ENCODE measurements around the gene SPRY1.

The SPRY1 gene

DNA sequence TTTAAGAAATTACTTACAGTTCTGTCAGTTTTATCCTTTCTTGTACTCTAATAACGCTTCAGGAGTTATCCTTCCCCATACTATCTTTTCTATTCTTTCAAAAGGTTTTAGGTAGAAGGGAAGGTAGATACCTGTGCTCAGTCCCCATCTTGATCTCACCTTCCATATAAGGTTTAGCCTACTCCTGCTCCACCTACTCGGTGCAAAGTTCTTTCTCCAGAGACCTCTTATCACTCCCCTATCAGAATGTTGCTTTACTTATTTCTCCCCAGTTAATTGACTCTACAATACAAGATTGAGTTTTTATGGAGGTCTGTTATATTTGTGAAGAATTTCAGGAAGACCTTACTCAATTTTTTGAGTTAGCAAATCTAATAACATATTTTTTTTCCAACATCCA is 33.9 kb downstream of the SPRY1 start:
- DNase-seq (ENCODE audit: low read depth): no peak
- H3K4me3 ChIP-seq (ENCODE audit: low read depth, low read length): no peak overlapping the region
- TF ChIP-seq MAX (IDR thresholded peaks at IDR 0.05; ENCODE audit: low read depth, low read length) (no peak), MYC (IDR thresholded peaks at IDR 0.05; ENCODE audit: low read depth, low read length) (no peak), POLR2A (IDR thresholded peaks at IDR 0.05; ENCODE audit: extremely low read depth, insufficient read length) (no peak), CTCF (IDR thresholded peaks at IDR 0.05; ENCODE audit: low read depth, low read length) (no peak)

GRCh38 chr4:123433573-123433972 is 37.0 kb downstream of the SPRY1 start:
- TF ChIP-seq MAX (IDR thresholded peaks at IDR 0.05; ENCODE audit: low read depth, low read length) (no peak), MYC (IDR thresholded peaks at IDR 0.05; ENCODE audit: low read depth, low read length) (no peak), POLR2A (IDR thresholded peaks at IDR 0.05; ENCODE audit: extremely low read depth, insufficient read length) (no peak), CTCF (IDR thresholded peaks at IDR 0.05; ENCODE audit: low read depth, low read length) (no peak)
- no peak for DNase-seq (ENCODE audit: low read depth)
- no peak overlapping the region for H3K4me3 ChIP-seq (ENCODE audit: low read depth, low read length)

GRCh38 chr4:123433976-123434375 is 37.4 kb downstream of the SPRY1 start:
- DNase-seq (ENCODE audit: low read depth): no peak
- H3K4me3 ChIP-seq (ENCODE audit: low read depth, low read length): no peak overlapping the region
- TF ChIP-seq CTCF (IDR thresholded peaks at IDR 0.05; ENCODE audit: low read depth, low read length) (no peak), POLR2A (IDR thresholded peaks at IDR 0.05; ENCODE audit: extremely low read depth, insufficient read length) (no peak), MYC (IDR thresholded peaks at IDR 0.05; ENCODE audit: low read depth, low read length) (no peak), MAX (IDR thresholded peaks at IDR 0.05; ENCODE audit: low read depth, low read length) (no peak)

DNA sequence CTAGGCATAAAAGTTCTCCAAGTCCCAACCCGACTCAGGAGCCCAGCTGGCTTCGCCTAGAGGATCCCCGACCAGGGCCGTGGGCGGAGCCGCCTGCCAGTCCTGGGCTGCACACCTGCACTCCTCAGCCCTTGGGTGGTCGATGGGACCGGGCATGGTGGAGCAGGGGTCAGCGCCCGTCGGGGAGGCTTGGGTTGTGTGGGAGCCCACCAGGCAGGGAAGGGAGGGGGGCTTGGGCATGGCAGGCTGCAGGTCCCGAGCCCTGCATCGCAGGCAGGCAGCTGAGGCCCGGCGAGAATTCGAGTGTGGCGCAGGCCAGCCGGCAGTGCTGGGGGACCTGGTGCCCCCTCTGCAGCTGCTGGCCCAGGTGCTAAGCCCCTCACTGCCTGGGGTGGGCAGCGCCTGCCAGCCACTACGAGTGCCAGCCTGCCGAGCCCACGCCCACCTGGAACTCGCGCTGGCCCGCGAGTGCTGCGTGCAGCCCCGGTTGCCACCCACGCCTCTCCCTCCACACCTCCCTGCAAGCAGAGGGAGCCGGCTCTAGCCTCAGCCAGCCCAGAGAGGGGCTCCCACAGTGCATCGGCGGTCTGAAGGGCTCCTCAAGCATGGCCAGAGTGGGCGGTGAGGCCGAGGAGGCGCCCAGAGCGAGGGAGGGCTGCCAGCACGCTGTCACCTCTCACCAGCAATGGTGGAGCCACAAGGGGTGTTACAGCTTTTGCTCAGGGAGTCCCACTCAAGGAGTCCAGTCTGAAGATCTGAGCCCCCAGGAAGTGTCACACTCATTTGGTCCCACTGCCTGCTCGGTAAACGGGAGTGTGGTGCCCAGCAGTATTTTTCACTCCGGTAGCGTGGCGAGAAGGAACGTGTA is 38.9 kb downstream of the SPRY1 start:
- TF ChIP-seq POLR2A (IDR thresholded peaks at IDR 0.05; ENCODE audit: extremely low read depth, insufficient read length) (no peak), CTCF (IDR thresholded peaks at IDR 0.05; ENCODE audit: low read depth, low read length) (no peak), MAX (IDR thresholded peaks at IDR 0.05; ENCODE audit: low read depth, low read length) (no peak), MYC (IDR thresholded peaks at IDR 0.05; ENCODE audit: low read depth, low read length) (no peak)
- DNase-seq (ENCODE audit: low read depth): no peak
- H3K4me3 ChIP-seq (ENCODE audit: low read depth, low read length): no peak overlapping the region

- no peak for TF ChIP-seq MAX (IDR thresholded peaks at IDR 0.05; ENCODE audit: low read depth, low read length)
- no peak for TF ChIP-seq CTCF (IDR thresholded peaks at IDR 0.05; ENCODE audit: low read depth, low read length)
- TF ChIP-seq MYC (IDR thresholded peaks at IDR 0.05; ENCODE audit: low read depth, low read length): no peak
- H3K4me3 ChIP-seq (ENCODE audit: low read depth, low read length): no peak overlapping the region
- peak; percentile 30 for DNase-seq (ENCODE audit: low read depth)
These were observed 41.4 kb downstream of the SPRY1 start for GRCh38 chr4:123438031-123438430.
